ENCODE data around the gene TAF13. TPM values are rescaled to one million over a fixed set of nuclear protein-coding genes. Genes with fewer than 3 reads are reported as not detected.

Gene TAF13, protein sequence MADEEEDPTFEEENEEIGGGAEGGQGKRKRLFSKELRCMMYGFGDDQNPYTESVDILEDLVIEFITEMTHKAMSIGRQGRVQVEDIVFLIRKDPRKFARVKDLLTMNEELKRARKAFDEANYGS
- 95.5 and 127 TPM in 2 replicates for total RNA-seq

GRCh38 chr1:109075531-109076490, at the start of gene TAF13:
Gene TAF13 (minus strand): TSS chr1:109076003. CDS start chr1:109075947, 56 bp downstream.

DNA sequence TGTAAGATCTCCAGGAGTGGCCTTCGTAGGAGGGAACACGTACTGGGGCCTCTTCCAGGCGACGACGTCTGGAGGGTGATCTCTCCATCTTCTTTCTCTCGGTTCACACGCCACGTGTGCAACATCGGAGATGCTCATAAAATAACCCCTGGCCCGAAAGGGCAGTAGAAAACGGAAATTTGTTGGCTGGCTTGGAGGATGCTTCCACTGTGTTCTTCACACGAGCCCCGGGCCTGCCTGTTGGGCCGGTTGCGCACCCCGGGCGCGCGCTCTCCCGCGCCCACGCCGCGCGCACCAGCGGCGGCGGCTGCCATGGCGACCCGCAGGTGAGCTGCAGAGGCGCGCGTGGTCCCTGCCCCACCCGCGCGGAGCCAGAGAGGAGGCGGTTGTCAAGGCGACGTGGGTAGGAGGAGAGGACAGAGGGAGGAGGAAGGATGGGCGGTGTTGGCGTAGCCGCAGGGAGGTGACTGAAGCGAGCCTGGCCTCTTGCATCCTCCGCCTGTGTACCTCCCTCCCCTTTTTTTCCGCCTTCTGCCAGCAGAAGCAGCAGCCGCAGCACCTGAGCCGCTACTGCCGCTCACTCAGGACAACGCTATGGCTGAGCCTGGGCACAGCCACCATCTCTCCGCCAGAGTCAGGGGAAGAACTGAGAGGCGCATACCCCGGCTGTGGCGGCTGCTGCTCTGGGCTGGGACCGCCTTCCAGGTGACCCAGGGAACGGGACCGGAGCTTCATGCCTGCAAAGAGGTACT, 38.0 kb upstream of the TAF13 start, which contains the start of gene ELAPOR1:
Gene ELAPOR1, plus strand, starts transcription at position 526 of the 752 bp plus-strand sequence. Its CDS starts 69 bp downstream, at position 595.

DNA sequence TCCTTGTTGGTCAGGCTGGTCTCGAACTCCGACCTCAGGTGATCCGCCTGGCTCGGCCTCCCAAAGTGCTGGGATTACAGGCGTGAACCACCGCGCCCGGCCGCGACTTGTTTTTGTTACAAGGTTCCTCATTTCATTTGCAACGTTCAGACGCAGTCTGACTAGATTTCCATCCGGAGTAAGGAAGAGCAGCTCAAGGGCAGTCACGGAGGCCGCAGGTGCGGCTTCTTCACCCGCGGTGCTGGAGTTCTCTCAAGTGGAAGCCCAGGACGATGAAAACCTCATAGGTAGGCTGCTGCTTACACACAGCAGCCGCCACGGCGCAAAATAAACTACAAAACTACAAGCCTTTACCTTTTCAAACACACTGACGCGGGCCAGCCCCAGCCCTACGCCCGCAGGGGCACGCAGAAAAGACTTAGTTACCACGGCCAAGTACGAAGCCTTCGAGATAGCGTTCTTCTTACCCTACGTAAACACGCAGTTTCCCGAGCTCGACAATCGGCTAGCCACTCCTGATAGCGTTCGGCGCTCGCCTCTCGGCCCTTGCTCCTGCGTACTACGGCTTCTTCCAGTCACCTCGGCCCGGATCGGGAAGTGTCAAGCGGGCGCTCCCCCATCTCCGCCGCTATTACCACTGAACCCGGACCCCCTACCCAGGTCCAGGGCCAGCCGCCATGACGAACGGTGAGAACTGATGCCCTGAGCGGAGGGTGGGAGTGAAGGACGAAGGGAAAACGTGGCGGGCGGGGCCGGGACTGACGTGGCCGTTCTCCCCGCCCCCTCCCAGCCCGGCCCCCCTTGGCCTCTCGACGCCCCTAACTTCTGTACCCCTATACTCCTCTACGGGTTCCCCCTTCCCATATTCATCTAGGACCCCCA, 14.6 kb upstream of the TAF13 start, which contains the start of gene TMEM167B:
Gene TMEM167B, plus strand, starts transcription at position 569 of the 882 bp plus-strand sequence. Its CDS starts 109 bp downstream, at position 678.

GRCh38 chr1:109041621-109042468, 34.0 kb downstream of the TAF13 start, which contains the start of gene WDR47:
Gene WDR47 (minus strand): TSS chr1:109042102. CDS start chr1:109023512, 18,590 bp downstream.

Small RNA genes within 50 kb of the gene (small RNA-seq; reads per million reads assigned to genes)
- not detected for gene AL356488.2
- not detected for gene BX679664.1

Other genes with a start within 250 kb of the TAF13 start
- gene AKNAD1, start 218.9 kb downstream of the TAF13 start, total RNA-seq: 0.39 and 0.65 TPM in 2 replicates
- gene GPSM2, start 199.0 kb downstream of the TAF13 start, total RNA-seq: 41.8 and 43.5 TPM in 2 replicates
- 38.8 and 53.3 TPM in 2 replicates for gene CLCC1, start 112.5 kb downstream of the TAF13 start, total RNA-seq
- gene WDR47, start 33.9 kb downstream of the TAF13 start, total RNA-seq: 17.0 and 25.1 TPM in 2 replicates
- 34.1 and 37.5 TPM in 2 replicates for gene TMEM167B, start 14.8 kb upstream of the TAF13 start, total RNA-seq
- 0.39 and 0.54 TPM in 2 replicates for gene ELAPOR1, start 38.1 kb upstream of the TAF13 start, total RNA-seq
- gene SARS1, start 137.9 kb upstream of the TAF13 start, total RNA-seq: 271 and 292 TPM in 2 replicates
- gene CELSR2, start 173.5 kb upstream of the TAF13 start, total RNA-seq: 0.32 and 0.52 TPM in 2 replicates
- 11.5 and 18.4 TPM in 2 replicates for gene PSRC1, start 207.1 kb upstream of the TAF13 start, total RNA-seq
- gene MYBPHL, start 231.0 kb upstream of the TAF13 start, total RNA-seq: not detected in 2 replicates